HCEC 1CT (cell line): ENCODE measurements around the gene PDGFC.
"Not testable (repeated sequence)": the region's sequence is repeated elsewhere in the genome, so short reads cannot be mapped to it uniquely, and the experiment has no call there.

Source experiments
- DNase-seq: peaks from one replicate; pipeline ENCODE4 v3.0.0-alpha.2; 2017

The PDGFC gene

DNA sequence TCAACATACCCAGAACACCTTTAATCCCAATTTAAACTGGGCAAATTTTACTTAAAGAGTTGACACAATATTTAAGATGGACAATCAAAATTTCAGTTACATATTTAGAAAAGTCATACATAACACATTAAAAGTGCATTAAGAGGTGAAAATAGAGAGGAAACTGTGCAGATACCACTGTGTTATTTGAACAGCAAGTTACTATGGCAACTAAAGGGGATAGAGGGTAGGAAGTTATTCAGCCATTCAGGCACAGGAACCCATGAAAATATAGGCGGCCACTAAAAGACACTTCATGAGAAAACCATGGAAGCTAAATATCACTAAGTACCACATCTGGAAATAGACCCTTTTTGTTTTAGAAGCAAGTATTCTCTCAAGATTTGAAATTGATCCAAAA is 75.1 kb downstream of the PDGFC start:
- DNase-seq, result no peak

DNA sequence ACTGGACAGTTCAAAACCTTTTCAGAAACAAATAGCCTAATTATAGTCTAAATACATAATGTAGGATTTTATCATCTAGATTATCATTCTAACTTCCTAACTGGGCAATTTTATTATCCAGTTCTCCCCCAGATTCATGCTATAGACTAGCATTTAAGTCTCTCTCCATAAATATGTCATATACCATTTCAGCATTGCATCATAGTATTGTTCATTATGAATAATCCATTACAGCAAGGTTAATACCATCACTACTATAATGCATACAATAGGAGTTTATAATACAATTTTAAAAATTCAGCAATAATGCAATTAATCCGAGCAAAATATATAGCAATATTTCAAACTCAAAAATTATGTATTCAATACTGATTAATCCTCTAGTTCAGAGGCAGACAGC is 77.4 kb downstream of the PDGFC start:
- DNase-seq, result no peak

DNA sequence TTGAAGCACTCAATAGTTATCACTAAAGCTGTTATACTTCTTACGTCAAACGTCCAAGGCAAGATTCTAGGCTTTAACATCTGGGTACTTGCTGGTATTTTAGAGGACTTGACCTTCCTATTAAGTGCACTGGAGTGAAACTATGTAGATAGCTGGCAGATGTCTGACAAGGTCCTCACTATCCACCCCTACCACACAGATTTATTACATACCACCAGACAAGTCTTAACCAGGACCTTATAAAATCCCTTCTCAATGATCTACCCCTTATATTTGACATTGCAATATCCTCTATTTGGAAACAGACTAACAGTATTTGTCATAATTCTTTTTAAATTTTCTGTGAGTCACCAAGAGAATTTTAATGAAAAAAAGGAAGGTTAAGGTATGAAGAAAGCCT is 78.8 kb downstream of the PDGFC start:
- no peak for DNase-seq

DNA sequence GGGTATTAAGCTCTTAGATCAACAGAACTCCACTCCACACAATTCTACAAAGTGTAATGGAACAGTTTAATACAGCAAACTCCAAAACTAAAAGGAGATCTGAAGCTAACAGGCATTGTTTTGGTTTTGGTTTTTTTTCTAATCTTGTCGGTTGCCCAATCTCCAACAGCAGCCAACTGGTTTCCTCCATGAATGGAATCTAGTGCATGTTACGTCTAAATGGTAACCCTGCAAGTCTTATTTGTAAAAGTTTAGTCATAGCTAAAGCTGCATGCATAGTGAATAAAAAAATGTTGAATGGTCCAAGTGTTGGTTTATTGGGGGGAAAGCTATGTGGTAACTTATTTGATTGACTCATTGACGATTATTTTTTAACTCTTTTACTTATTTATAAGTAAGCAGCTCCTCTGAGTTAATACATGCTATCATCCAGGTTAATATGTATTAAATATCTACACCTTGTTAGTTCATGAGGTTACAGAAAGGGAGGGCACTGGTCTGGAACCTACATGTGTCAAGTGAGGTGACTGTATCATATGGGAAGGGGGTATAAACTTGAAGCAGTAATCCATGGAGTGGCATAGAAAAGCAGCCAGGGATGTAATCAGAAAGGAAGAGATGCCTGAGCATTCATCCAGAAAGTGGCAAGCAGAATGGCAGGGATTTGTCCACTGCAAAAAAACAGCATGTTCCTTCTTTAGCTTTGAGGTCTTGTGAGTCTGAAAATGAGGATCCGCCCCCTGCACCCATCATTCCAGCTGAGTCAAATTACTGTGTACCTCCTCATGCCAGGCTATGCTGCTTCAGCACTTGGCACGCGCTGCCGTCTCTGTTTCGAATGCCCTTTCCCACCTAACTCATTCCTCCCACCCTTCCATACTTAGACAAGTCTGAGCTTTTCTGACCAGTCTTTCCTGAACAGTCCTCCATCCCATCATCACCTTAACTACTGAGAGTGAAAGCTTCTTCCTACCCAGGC is 81.7 kb downstream of the PDGFC start:
- peak; percentile 68 for DNase-seq

DNA sequence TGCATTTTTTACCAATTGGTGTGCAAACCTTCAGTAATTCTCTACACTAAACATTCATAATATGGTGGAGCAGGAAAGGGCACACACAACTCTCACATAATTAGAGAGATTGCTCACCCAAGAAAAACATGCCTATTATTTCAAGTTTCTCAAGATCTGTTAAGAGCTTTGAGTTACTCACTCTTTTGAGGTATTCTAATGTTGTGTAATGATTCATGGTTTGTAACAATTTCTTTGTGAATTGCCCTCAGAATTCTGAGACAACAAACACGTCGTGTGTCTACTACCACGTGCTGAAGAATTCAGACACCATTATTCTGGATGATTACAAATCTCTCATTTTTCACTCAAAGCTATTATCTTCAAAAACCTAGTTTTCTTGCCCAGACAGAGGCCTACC is 82.8 kb downstream of the PDGFC start:
- peak; percentile 79 for DNase-seq

DNA sequence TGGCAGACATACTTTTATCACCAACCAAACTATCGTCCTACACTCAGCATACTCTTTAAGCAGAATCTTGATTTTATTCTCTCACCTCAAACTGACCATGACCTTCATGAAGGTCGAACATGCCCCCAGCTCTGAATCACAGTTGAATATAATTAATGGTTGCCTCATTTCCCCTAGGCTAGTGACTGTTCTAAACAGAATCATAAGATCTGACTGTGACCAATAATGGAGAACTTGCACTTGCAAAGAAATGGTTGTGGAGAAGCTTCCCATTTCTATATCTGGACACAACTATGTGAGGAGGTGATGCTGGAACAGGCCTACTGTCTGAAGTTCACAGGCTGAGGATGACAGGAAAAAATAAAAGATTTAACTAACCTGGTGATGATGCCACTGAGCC is 85.1 kb downstream of the PDGFC start:
- DNase-seq, result no peak

DNA sequence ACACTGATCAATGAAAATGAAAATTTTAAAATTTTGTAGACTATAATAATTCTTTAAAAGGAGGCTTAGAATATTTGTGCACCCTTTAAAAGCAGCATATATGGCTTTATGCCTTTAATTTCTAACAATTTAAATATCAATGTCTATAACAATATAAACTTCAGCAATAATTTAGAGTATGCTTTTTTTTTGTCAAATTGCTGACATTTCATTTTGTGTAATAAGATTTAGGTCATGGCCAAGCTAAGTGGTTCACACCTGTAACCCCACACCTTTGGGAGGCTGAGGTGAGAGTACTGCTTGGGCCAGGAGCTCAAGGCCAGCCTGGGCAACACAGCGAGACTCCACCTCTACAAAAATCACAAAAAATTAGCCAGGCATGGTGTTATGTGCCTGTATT is 86.2 kb downstream of the PDGFC start:
- DNase-seq, result no peak

DNA sequence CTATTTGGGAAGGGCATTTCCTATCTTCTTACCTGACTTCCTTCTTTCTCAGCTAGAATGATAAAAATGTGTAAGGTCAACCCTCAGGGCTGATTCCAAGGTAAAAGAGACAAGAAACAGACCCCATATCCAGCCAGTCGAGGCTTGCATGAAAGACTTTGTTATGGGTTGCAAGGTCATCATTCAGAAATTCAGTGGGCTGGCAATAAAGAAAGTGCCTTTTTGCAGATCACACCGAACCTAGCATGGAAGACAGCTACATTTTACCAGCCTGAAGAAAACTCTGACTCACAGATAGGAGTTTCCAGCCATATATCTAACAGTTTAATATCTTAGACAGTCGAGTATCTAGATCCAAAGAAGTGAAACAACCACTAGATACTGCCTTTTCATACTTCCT is 87.4 kb downstream of the PDGFC start:
- no peak for DNase-seq

DNA sequence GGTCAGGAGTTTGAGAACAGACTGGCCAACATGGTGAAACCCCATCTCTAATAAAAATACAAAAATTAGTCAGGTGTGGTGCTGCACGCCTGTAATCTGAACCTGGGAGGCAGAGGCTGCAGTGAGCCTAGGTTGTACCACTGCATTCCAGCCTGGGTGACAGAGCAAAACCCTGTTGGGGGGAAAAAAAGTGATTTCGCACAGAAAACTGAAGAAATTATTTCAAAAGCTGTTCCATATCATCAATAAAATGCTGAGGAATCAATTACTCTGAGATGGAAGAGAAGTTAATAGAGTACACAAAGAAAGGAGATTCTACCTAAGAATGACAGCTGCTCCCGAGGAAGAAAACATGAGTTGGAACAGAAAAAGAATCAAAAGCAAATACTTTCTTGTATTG is 95.9 kb downstream of the PDGFC start:
- no peak for DNase-seq

DNA sequence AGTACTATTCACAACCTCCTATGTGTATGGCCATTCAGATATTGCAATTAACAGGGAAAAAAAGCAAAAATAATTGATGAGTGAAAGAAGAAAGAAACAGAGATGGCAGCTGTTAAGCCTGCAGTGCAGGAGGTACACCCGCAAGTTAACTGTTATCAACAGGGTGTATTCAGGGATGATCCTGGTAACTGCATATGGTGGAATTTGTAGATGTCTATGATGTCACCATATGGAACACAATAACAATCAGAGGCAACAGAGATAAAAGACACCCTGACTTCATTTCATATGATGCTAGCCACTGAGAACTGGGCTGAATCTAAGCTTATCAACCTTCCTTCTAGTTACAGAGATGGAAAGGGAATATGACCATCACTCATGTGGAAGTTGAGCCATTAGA is 96.5 kb downstream of the PDGFC start:
- no peak for DNase-seq

DNA sequence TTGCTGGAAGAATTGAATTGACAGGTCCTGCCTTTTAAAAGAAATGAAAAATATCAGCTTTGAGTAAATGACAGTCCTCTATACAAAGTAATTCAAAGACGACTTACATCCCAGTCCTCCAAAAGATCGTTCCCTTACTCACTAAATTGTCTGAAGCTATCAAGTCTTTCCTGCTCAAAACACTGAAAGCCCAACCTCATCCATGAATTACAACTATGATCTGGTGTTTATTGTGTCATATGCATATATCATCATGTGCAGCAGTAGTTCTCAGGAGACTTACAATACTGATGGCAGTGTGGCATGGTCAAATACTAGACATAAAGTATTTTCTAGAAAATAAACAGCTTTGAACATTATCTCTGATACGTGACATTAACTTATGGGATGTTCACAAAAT is 97.8 kb downstream of the PDGFC start:
- no peak for DNase-seq

DNA sequence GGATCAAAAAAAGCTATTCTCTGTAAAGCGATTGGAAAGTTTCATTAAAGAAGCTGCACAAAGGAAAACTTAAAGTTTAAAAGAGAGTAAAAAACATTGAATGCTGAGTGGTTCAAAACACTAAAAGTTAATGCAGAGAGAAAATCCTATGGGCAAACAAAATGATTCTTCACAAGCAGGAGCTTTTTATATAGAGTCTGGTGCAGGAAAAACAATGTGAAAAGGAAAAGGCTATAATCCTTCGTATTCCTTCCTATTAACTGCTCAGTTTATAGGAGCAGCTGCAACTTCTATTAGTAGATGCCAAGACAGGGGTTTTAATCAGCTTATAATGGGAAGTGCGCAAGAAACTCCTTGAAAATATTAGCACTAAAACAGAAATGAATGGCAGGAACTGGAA is 100.7 kb downstream of the PDGFC start:
- no peak for DNase-seq

DNA sequence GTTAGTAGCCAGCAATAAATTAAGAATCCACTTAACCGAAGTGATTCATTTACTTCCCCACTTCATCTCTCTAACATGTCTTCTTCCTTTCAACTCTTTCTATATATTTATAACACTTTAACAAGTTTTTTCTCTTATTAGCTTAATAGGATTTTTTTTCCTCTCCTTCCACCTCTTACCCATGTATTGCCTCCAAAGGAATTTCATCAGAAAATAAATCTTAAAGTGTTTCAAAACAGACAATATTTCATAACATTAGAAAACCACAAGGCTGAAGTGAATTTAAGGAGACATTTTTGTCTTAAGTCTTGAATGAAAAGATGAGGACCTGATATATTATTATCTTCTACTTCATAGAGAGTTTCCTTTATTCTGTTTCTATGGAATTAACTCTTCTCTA is 101.5 kb downstream of the PDGFC start:
- DNase-seq, result peak; percentile 26

DNA sequence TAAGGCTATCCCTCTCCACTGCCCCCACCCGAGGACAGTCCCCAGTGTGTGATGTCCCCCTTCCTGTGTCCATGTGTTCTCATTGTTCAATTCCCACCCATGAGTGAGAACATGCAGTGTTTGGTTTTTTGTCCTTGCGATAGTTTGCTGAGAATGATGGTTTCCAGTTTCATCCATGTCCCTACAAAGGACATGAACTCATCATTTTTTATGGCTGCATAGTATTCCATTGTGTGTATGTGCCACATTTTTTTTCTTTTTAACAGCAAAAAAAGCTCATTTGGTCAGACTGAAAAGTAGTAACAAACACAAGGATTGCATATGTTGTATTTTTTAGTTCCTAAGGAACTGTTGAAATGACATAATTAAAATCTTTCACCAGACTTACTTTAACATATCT is 105.5 kb downstream of the PDGFC start:
- not testable (repeated sequence) for DNase-seq

DNA sequence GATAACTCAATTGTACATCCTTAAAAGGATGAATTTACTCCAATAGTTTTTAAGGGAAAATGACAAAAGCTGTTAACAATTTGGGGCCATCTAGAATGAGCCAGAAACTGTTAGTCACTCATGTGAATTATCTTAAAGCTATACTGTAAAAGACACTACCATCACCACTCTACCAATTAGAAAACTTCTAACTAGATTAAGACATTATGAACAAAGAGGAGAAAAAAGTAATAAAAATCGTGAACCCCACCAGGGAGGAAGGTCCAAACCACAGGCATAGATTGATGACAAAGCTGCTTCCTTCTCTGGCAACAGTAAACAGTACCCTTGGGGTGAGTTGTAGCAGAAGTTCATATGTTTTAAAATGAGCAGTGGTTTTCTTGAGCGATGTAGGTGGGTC is 106.1 kb downstream of the PDGFC start:
- no peak for DNase-seq

DNA sequence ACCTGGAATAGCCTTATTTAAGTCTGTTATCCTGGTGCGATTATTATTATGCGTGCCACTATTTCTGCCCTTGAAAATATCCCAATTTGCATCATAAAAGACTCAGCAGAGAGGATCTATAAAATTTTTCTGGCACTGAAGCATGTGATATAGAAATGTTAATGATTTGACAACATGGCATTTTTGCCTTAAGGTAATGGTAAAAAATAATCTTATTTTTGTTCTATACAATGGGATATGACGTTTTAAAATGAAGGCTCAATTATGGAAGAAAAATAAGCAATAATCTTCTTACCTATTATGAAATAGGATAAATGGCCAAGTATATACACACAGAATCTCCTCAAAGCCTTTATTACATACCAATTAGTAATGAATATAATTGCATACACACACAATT is 113.5 kb downstream of the PDGFC start:
- no peak for DNase-seq

DNA sequence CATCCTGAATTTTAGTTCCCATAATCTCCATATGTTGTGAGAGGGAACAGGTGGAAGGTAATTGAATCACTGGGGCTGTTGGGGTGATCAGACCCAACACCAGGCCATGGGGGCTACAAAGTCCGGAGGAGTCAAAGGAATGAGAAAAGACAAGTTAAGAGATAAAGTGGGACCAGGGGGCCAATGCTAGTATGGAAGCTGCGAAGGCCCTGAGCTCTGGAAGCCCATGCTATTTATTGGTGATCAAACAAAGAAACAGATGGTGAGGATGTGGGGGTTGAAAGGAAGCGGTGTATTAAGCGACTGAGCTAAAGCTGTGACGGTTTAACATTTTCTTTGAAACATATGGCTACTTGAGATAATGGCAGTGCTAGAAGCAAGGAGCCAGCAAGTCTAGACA is 132.8 kb downstream of the PDGFC start:
- DNase-seq, result no peak

DNA sequence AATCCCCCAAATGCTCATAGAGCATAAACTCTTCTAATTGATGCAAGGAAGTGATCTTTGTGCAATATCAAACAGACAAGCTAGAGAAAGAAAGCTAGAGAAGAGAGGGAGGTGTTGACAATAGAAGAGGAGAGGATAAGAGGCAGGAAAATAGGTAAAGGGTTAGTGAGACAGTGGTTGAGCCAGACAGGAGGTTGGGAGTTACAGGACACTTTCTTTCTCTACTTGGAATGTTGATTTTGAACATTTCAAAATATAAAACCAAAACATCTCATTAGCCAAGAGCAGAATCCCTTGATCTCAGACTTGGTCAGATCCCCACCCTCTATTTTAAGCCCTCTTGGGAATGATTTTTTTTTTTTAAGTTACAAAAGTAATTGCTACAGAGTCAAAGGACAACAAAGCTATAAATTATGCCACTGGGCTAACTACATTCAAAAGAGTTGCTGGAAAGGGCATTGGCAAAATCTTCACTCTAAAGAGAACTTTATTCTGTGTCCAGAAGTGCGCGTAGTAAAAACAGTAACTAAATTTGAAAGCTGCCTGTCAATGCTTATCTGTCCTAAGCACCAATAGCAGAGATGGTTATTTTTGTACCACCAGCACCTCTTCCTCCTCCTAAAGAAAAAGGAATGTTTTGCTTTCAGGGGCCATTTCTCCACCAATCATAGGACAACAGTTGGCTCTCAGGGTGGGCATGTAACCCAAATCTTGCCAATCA is 133.8 kb downstream of the PDGFC start:
- no peak for DNase-seq

DNA sequence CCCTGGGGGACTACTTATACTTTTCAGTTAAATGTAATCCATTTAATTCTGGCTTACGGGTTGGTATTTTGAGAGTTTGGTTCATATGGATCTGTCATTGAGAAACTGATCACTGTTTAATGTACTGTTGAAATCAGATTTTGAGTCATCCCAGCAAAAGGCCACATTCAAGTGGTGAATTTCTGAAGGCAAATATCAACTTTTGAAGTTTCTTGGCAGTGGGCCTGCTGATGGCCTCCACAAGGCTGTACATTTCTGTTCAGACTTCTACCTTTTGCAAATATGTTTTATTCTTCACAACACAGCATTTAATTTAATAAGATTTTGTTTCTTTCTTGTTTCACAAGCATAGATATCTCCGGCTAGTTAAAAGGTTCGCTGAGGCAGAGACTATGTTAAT is 138.7 kb downstream of the PDGFC start:
- DNase-seq, result no peak

DNA sequence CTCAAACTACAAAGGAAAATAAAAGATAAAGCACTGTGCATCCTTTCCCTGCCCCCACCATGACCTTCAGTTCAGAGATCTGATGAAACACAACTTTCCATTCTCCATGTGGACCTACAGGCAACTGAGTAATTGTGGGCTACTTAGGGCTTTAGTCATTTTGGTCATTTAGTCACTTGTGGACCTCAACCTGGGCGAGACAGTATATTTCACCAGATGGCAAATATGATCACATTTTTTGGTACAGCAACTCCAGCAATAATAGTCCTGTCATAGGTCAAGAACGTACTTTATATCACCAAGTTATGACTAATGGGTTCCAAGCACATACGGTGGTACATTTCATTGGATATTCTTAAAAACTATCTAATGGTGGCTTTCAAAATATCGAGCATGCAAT is 141.2 kb downstream of the PDGFC start:
- peak; percentile 87 for DNase-seq

DNA sequence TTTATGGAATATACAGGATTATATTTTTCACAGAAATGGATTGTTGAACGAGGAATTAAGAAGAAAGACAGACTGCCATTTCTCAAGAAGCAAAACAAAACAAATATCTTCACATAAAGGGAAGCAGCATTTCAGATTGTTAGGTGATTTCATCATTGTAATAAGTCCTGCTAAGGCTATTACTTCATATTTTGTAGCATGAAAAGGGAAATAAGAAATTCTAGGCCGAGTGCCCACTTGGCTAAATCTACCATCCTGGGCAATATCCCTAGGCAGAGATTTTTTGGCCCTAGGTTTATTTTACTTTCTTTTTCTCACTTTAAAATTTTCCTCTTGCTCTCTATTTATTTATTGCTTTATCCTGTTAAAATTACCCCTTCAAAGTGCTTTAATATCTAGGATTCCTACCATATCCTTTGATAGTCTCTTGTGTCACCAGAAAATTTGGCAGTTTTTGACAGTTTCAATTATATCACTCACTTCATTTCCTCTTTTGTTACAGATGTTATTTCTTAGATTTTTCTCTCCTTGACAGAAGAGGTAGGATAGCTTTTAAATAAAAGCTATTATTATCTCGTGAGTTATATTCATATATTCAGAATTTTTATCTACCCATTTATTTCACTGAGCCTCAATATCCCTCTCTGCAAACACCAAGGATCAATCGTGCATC is 142.3 kb downstream of the PDGFC start:
- DNase-seq, result peak; percentile 28

DNA sequence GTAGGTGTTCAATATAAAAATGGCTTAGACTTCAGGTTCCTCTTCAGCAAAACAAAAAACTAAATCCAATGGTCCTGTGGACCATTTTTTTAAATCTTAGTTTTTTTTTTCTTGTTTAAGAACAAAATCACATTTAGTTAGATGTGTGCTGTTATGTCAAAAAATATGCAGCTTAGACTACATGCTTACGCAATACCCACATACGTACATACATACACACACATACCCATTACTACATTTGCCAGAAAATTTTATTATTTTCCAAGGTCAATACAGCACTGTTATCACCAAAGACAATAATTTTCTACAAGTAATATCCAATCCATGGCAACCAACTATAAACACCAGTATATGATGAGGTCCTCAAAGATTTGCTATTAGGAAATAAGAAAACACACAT is 144.1 kb downstream of the PDGFC start:
- no peak for DNase-seq

DNA sequence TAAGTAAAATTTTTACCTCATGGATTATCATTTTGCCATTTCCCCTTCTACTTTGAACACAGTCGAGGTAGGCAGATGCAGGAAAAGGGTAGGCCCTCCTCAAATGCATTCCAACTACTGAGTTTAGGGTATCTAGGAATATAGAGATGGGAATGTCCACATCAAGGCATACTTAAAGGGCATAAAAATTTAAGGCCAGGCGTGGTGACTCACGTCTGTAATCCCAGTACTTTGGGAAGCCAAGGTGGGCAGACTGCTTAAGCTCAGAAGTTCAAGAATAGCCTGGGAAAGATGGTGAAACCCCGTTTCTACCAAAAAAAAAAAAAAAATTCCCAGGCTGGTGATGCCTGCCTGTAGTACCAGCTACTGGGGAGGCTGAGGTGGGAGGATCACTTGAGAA is 146.5 kb downstream of the PDGFC start:
- no peak for DNase-seq
